SKM-1 treated with dmso at 0.1 percent for 144 hours (cell line): Measurements from ENCODE around the gene SLC30A4.
"Not testable (repeated sequence)": the region's sequence is repeated elsewhere in the genome, so short reads cannot be mapped to it uniquely, and the experiment has no call there.

Source experiments
- DNase-seq: peaks from one replicate; lab custom pipeline; 2025; ENCODE audit not compliant: unreplicated experiment; lab: John Stamatoyannopoulos, UW

Gene SLC30A4

DNA sequence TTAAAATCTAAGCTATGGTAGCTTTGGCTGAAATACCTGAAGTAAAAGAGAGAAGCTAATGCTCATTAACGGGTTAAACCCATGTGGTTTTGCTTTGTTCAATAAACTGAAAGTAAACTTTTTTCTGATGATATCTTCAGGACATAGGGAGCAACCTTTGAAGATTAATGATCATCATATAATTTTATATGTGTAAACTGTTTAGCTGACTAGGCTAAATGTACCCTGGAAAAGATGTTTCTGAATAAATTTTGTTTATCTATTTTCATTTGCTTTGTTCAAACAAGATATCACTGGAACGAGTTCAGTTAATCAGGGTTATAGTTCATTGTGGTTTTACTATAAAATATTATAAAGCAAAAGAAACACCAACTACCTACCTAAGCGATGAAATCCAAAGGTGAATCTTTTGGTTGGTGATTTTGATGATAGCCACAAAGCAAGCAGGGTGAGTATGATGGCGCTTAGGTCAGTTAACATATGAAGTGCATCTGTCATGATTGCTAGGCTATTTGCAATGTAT is 11.7 kb downstream of the SLC30A4 start:
- no peak for DNase-seq

DNA sequence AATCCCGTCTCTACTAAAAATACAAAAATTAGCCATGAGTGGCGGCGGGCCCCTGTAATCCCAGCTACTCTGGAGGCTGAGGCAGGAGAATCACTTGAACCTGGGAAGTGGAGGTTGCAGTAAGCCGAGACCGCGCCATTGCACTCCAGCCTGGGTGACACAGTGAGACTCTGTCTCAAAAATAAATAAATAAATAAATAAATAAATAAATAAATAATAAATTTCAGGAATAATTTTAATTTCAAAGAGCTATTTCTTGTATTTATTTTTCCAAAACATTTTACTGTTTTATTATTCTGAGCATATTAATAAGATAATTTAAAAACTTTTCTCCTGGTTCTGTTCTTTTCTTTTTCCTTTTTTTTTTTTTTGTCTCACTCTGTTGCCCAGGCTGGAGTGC is 15.4 kb downstream of the SLC30A4 start:
- DNase-seq: not testable (repeated sequence)

DNA sequence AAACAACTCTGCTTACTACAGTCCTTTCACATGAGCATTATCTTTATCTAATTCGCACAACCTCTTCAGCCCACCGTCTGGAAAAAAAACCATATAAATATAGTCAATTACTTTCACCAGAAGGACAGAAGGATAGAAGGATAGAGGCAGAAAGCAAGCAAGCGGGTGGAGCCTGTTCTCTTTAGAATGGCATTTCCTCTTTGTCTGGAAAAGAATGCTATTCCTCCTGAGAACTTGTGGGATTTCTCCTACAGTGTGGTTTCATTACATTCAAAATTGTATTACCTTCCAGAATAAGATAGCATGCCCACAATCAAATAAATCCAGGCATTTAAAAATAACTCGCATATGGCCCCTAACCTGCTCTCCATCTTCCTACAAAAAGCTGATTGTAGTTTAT is 23.1 kb downstream of the SLC30A4 start:
- DNase-seq: no peak

DNA sequence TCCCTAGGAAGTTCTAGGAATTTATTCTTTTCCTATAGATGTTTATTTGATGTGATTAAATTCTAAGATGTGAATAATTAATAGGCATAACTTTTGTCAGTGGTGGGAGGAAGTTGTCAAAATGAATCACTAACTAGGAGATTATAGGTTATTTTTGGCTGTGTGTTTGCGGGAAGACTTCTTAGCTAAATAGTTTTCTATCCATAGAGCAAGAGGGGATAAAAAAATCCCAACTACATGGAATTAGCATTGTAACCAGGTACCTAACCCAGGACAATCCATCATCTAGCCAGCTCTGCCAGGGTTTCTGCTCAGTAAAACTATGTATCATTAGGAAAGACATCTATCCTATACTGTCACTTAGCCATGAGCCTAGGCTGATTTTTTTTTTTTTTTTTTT is 23.9 kb downstream of the SLC30A4 start:
- DNase-seq: no peak

DNA sequence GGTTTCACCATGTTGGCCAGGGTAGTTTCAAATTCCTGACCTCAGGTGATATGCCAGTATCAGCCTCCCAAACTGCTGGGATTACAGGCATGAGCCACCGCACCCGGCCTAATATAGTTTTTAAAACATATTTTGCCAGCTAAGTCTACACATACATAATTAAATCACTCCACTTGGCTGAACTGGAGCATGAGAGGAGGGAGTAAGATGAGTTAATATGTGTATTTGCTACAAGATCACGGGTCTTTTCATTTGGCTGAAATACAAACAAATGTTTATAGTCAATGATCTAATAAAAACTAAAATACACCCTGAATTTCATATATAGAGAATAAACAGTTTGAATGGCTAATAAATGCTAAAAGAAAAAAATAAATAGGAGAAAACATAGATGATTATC is 25.3 kb downstream of the SLC30A4 start:
- DNase-seq: no peak

DNA sequence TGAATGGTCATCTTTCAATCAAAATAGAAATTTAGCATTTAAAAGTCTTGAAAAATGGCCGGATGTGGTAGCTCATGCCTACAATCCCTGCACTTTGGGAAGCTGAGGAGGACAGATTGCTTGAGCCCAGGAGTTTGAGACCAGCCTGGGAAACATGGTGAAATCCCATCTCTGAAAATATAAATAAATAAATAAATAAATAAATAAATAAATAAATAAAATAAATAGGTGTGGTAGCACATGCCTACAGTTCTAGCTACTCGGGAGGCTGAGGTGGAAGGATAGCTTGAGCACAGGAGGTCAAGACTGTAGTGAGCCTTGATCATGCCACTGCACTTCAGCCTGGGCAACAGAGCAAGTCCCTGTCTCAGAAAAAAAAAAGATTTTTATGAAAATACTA is 25.9 kb downstream of the SLC30A4 start:
- no peak for DNase-seq

DNA sequence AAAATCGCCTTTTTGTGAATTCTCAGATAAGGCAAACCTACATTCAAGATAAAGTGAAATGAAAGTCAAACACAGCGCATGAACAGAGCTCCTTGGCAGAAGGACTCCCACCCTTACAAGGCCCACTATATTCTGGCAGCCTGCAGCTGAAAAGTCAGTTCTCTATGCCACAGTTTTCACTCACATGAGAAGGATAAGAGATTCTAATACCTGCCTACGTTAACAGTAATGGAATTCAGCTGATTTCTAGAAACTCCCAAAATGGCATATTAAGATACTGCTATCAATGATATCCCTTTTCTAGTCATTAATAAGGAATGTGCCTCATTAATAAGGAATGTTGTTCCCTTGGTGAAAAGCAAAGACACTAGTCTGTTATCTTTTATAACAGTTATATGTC is 27.0 kb downstream of the SLC30A4 start:
- DNase-seq: no peak

DNA sequence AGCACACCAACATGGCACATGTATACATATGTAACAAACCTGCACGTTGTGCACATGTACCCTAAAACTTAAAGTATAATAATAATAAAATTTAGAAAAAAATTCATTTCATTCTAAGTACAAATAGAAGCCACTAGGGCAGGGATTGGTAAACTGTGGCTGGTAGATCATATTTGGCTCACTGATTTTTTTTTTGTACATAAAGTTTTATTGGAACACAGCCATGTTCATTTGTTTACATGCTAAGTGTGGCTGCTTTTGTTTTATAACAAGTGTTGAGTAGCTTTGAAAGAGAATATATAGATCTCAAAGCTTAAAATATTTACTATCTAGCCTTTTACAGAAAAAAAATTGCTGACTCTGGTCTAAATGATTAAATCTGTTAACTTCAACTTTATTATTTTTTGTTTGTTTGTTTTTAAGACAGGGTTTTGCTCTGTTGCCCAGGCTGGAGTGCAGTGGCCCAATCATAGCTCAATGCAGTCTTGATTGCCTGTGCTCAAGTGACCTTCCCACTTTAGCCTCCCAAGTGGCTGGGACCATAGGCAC is 32.8 kb downstream of the SLC30A4 start:
- no peak for DNase-seq

DNA sequence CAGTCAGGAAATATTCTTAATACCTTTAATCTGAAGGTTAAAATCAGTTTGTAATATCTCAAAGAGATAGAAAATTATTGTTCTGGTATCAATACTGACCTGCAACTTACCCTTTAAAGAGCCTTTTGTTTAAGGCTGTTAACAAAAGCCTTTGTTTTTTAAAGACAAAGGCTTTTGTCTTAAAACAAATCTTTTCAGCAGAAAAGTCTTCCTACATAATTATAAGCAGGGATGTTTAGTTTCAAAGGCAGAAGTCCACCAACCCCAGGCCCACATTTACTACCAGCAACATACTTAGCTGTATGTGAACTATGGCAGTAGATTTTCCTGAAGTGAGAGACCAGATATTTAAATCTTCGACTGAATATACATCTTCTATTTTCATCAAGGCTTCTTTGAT is 36.2 kb downstream of the SLC30A4 start:
- no peak for DNase-seq

DNA sequence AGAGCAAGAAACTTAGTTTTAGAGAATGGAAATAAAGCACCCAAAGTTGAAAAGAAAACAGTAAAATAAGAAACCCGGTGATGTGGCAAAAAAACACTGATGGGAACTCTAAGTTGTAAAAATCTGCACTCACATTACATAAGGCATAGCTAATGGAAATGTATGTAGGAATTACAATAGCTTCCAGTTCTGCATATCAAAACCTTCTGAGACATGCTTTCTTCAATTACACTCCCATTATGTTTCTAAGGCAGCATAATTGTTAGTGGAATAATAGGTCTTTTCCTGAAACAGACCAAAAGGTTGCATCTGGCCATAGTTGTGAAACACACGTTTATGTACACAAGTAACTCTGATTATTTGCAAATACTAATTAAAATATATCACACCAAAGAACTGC is 41.4 kb downstream of the SLC30A4 start:
- no peak for DNase-seq

DNA sequence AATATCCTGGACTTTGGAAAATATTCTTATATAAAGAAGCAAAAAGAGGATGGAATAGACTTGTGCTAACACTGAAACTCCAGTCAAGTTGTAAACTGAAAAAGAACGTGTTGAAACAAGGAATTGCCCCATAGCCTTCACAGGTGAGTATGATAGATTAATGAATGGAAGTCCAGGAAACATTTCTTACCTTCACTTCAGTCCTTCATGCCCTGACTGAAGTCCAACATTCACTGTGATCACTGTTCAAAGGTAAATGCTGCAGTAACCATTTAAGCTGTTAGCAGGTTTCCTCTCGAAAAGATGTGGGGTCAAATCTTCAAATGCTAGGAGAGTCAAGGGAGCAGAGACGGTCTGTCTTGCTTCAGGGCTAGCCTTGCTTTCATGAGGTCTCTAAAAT is 46.1 kb downstream of the SLC30A4 start:
- DNase-seq: no peak

DNA sequence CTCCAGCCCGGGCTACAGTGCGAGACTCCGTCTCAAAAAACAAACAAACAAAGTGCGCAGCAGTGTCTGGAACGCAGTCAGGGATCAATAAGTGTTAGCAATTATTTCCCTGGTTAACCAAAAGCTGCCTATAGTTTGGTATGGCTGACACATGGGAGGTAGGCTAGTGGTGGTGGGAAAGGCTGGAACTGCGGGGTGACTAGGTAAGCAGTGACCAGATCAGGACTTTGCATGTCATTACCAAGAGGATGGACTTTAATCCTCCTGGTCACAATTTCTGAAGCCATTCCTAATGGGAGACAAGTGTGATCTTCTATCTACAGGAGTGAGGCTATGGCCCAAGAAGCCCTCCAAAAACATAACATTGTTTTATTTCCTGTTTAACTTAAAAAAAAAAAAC is 47.8 kb downstream of the SLC30A4 start:
- DNase-seq: no peak

DNA sequence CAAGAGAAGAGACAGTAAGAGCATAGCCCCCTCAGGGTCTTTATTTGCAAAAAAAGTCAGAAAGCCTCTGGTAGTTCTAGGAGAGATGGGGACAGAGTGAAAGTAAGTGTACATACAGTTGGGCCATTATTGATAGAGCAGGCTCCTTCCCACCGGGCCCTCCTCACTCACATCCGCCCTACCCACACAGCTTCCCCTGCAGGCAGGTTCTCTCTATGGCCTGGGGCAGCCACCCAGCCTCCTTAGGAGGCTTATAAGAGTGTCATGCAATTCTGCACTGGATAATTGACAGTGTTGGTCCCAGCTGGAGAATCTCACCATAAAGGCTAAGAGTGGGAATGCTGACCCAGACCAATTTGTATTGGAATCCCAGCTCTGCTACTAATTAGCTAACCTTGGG is 49.5 kb downstream of the SLC30A4 start:
- no peak for DNase-seq

DNA sequence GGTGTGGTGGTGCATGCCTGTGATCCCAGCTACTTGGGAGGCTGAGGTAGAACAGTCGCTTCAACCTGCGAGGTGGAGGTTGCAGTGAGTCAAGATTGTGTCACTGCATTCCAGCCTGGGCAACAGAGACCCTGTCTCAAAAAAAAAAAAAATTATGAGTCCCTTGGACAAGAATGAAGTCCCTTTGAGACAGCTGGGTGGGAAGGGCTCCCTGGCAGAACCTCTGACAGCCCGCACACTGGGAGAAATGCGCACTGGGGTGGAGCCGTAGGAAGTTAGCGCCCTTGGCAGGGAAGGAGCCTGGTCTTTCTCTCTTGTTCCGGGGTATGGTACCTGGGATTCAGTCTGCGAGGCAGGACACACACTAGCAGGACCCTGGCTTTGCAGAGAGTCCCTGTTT is 51.4 kb downstream of the SLC30A4 start:
- DNase-seq: no peak

DNA sequence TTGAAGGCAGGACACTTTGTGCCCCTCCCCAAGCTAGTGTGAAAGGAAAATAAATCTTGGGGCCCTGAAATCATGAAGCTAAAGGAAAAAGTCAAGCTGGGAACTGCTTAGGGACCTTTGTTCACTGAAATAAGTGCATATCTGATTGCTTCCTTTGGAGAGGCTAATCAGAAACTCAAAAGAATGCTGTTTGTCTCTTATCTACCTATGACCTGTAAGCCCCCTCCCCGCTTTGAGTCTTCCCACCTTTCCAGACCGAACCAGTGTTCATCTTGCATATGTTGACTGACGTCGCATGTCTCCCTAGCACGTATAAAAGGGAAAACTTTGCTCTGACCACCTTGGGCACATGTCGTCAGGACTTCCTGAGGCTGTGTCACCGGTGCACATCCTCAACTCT is 53.1 kb downstream of the SLC30A4 start:
- DNase-seq: no peak

DNA sequence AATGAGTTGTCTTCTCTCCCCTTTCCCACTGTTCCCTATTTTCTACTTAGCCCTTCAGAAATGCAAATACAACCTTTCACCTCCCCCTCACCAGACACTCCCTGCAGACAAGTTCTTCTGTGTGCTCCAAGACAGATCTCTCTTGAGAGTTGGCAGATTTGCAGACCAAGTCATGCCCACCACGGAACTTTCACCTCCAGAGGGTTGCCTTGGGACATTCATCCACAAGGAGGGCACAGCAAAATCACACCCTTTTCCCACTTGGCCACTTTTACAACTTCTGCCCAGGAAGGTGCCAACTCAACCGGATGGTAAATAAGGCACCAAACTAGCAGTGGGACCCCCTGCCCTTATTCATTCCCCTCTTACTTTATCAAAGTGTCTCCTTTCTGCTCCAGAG is 53.5 kb downstream of the SLC30A4 start:
- no peak for DNase-seq

DNA sequence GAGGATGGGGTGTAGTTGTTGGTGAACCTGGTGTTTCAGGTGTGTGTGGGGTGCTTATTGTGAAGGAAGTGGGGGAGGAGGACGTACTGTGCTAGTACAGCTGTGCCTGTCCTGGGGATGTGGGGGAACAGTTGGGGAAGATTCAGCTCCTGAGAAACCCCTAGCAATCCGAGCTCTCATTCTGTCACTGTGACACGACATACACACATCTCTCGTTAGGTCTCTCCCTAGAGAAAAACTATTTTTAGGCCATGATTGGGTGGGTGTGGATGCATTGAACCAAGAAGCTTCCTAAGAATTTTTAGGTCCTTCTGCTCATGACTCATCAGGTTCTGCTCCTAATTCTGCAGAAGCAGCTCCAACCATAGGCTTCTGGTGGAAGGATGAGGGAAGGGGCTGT is 54.3 kb downstream of the SLC30A4 start:
- no peak for DNase-seq

DNA sequence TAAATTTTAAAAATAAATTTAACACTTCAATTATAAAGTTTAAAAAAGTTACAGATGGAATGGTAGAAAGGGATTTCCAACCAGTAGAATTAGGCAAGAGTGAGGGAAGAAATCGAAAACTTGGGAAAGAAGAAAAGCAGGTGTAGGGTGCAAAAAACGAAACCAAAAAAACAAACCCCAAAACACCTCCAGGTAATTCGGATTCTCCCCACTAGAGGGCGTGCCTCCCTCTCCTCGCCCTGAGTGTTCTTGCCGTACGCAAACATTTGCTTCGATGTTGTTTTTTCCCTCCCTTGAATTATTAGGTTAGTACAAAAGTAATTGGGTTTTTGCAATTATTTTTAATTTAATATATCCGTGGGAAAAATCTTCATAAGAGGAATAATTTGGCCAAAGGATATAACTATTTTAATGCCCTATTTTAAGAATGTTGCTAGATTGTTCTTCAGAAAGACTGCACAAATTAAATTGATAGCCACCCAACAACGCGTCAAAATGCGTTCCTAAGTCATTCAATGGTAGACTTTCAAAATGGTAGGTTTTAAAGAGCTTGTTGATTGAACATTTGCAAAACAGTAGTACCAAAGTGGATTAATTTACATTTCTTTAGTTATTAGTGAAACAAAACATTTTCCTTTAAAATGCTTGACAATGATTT is 63.7 kb downstream of the SLC30A4 start:
- peak; percentile 62 for DNase-seq

DNA sequence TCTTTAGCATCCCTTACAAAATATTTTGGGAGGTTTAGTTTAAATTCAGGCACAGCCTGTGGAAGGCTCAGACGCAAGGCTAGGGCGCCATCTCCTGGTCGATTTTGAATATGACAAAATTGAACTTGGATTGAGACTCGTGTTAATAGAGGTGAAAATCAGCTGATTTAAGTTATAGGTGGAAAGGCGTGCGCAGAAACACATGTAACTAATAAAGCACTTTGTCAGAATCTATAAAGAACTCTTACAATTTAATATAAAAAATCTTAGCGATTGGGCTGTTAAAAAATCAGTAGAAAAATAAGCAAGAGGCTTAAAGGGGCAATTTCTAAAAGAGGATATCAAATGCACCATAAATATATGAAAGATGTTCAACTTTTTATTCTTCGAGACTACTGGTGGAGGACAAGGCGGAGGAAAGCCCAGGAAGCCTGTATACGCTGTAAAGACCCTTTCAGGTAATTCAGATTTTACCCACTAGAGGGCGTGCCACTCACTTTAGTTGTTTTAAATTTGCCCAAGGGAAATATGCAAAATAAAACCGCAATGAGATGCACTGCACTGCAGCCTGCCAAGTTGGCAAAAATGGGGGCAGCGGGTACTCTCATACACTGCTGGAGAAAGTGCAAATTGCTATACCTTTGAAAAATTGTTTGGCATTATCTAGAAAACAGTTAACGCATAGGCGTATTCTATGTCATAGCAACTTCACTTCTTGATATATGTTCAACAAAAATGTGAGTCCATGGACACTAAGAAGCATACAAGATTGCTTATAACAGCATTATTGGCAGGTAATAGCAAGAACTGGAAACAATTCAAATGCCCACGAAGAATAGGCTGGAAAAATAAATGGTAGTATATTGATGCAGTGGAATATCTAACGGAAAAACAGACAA is 64.7 kb downstream of the SLC30A4 start:
- DNase-seq: peak; percentile 60

DNA sequence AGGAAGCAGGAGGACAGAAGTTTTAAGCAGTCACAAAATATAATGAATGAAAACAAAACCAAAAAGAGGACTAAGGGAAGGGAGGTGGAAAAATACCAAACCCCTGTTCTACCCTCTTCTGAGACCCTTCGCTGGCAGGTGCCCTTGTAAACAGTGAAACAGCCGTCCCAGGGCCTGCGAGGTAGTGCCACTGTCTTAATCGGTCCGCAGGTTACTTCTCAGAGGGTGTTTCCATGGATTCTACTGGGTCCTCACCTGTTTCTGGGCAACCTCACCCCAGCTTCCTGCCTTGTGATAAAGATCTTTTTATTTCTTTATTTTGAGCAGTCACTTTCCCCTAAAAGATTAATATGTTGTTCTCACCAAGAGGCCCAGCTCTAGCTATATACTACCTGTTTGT is 65.3 kb downstream of the SLC30A4 start:
- DNase-seq: no peak

DNA sequence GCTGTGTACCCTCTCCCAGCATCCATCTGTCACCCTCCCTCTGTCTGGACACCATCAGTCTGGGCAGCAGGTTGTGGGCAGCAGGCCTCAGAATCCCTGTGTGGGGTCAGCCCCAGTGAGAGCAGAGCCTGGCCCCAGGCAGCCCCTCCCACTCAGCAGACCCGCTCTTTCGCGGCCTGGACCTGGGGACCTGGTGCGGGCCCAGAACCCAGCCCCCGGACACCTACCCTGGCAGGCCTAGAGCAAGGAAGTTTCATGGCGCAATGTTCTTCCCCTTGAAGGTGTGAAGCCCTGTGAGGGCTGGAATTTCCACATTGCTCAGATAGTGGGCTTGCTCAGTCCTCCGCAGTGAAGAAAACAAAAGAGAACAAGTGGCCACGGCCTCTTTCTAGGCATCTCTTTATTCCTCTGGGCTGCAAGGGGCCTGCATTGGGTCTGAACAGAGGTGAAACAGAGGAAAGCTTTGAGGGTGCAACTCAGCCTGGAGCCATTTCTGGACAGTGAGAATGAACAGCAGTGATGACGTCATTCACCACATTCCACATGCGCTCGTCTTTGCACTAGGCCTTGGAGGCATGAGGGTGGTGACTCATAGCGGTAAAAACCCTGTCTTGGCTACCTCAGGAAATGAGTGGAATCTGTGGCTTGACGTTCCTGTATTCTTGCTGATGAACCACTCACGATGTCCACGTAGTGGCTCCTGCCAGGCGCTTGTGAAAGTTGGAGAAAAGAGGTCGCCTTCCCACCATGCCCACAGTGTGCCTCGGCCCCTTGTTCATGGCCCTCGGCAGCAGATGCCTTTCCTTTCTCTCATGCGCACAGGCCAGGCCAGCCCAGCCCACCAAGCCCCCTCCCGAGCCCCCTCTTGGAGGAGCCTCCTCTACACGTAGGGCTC is 66.1 kb downstream of the SLC30A4 start:
- peak; percentile 92 for DNase-seq
